ENCODE data around the gene AIFM2.

AIFM2 gene

DNA sequence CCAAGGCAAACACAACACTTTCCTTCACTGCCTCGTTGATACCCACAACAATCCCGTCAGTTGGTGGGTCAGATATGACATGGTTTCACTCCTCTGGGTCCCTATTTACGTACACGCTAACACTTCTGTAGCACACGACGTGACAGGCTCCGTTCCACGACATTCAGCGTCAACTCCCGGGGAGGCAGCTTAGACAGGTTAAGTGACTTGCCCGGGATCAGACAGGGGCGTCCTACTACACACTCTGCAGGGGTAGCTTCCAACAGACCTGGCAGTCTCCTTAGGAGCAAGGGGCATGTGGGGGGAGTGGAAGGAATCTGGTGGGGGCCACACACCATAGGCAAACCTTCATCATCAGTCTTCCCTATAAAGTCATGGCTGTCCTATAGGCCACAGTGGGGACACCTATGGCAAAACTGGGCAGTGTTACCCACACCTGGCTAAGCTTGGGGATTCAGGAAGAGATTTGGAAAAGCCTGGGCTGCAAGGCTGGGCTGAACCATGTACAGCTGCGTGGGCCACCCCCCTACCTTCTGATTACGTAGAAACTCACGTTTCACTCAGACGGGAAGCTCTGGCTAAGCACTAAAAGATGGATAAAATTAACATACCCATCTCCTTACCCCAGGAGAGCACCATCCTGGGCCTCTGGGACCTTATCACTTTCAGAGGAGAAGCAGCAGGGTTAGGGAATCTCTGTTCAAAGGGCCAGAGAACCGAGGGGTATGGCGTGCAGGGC, 11.9 kb upstream of the AIFM2 start:
- Histone ChIP-seq H3K4me2 (ENCODE audit: low read depth, low read length) (peak overlapping the region; percentile 90), H3K9me3 (replicated peaks; ENCODE audit: insufficient read depth, low read length) (no peaks in the 10 kb centered on the region), H4K20me1 (ENCODE audit: insufficient read depth, low read length) (no peaks in the 10 kb centered on the region), H3K4me1 (ENCODE audit: low read length) (peaks cover 6% of the 10 kb centered on the region; the same call in 1 of the 2 replicates), H3K9ac (ENCODE audit: low read length) (no peak overlapping the region; the same call in 1 of the 2 replicates), H3F3A (ENCODE audit: insufficient read depth, low read length) (peaks cover 17% of the 10 kb centered on the region), H3K27me3 (replicated peaks; ENCODE audit: insufficient read depth, low read length) (no peaks in the 10 kb centered on the region), H3K4me3 (ENCODE audit: low read length) (no peak overlapping the region), H3K79me2 (ENCODE audit: low read length) (peaks cover 14% of the 10 kb centered on the region), H3K9me2 (replicated peaks; ENCODE audit: insufficient read depth, low read length) (no peaks in the 10 kb centered on the region), H3K36me3 (replicated peaks; ENCODE audit: insufficient read depth, low read length) (no peaks in the 10 kb centered on the region), H3K27ac (ENCODE audit: low read length) (no peak overlapping the region), H2AFZ (ENCODE audit: low read length) (no peak overlapping the region)
- TF ChIP-seq, protein P1, sequence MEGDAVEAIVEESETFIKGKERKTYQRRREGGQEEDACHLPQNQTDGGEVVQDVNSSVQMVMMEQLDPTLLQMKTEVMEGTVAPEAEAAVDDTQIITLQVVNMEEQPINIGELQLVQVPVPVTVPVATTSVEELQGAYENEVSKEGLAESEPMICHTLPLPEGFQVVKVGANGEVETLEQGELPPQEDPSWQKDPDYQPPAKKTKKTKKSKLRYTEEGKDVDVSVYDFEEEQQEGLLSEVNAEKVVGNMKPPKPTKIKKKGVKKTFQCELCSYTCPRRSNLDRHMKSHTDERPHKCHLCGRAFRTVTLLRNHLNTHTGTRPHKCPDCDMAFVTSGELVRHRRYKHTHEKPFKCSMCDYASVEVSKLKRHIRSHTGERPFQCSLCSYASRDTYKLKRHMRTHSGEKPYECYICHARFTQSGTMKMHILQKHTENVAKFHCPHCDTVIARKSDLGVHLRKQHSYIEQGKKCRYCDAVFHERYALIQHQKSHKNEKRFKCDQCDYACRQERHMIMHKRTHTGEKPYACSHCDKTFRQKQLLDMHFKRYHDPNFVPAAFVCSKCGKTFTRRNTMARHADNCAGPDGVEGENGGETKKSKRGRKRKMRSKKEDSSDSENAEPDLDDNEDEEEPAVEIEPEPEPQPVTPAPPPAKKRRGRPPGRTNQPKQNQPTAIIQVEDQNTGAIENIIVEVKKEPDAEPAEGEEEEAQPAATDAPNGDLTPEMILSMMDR (IDR thresholded peaks at IDR 0.05; ENCODE audit: low read length): no peak
- TF ChIP-seq EZH2 (optimal IDR thresholded peaks at IDR 0.05; ENCODE audit: low read depth, low read length) (no peak), EZH2phosphoT487 (IDR thresholded peaks at IDR 0.05; ENCODE audit: low read length) (no peak)
- DNase-seq: no peak

- H4K20me1 ChIP-seq (ENCODE audit: insufficient read depth, low read length): no peaks in the 10 kb centered on the region
- no peak for DNase-seq
These were observed 9.9 kb upstream of the AIFM2 start for GRCh38 chr10:70142555-70142954.

GRCh38 chr10:70140297-70140696, 7.7 kb upstream of the AIFM2 start:
- H3K79me2 ChIP-seq (ENCODE audit: low read length): peaks cover 13% of the 10 kb centered on the region
- H3K9me3 ChIP-seq (replicated peaks; ENCODE audit: insufficient read depth, low read length): no peaks in the 10 kb centered on the region
- H3K9ac ChIP-seq (ENCODE audit: low read length): no peak overlapping the region
- H3K27me3 ChIP-seq (replicated peaks; ENCODE audit: insufficient read depth, low read length): no peaks in the 10 kb centered on the region
- H4K20me1 ChIP-seq (ENCODE audit: insufficient read depth, low read length): no peaks in the 10 kb centered on the region
- no peaks in the 10 kb centered on the region for H3F3A ChIP-seq (ENCODE audit: insufficient read depth, low read length)
- H3K27ac ChIP-seq (ENCODE audit: low read length): no peak overlapping the region
- H3K4me2 ChIP-seq (ENCODE audit: low read depth, low read length): no peak overlapping the region
- H2AFZ ChIP-seq (ENCODE audit: low read length): no peak overlapping the region
- no peak overlapping the region for H3K4me3 ChIP-seq (ENCODE audit: low read length)
- peaks cover 6% of the 10 kb centered on the region; the same call in 1 of the 2 replicates for H3K4me1 ChIP-seq (ENCODE audit: low read length)
- no peaks in the 10 kb centered on the region for H3K9me2 ChIP-seq (replicated peaks; ENCODE audit: insufficient read depth, low read length)
- no peaks in the 10 kb centered on the region for H3K36me3 ChIP-seq (replicated peaks; ENCODE audit: insufficient read depth, low read length)
- DNase-seq: no peak
- TF ChIP-seq, protein P1 (IDR thresholded peaks at IDR 0.05; ENCODE audit: low read length): no peak
- no peak for TF ChIP-seq EZH2phosphoT487 (IDR thresholded peaks at IDR 0.05; ENCODE audit: low read length)
- TF ChIP-seq EZH2 (optimal IDR thresholded peaks at IDR 0.05; ENCODE audit: low read depth, low read length): no peak

More at GRCh38 chr10:70142555-70142954, 9.9 kb upstream of the AIFM2 start:
- Histone ChIP-seq H3K36me3 (replicated peaks; ENCODE audit: insufficient read depth, low read length) (no peaks in the 10 kb centered on the region), H3K27me3 (replicated peaks; ENCODE audit: insufficient read depth, low read length) (no peaks in the 10 kb centered on the region), H3K4me3 (ENCODE audit: low read length) (no peak overlapping the region), H3K9ac (ENCODE audit: low read length) (no peak overlapping the region), H3K9me3 (replicated peaks; ENCODE audit: insufficient read depth, low read length) (no peaks in the 10 kb centered on the region), H3K9me2 (replicated peaks; ENCODE audit: insufficient read depth, low read length) (no peaks in the 10 kb centered on the region), H3F3A (ENCODE audit: insufficient read depth, low read length) (peaks cover 13% of the 10 kb centered on the region), H3K79me2 (ENCODE audit: low read length) (peaks cover 14% of the 10 kb centered on the region), H3K4me2 (ENCODE audit: low read depth, low read length) (no peak overlapping the region), H2AFZ (ENCODE audit: low read length) (no peak overlapping the region), H3K27ac (ENCODE audit: low read length) (no peak overlapping the region), H3K4me1 (ENCODE audit: low read length) (peaks cover 6% of the 10 kb centered on the region; the same call in 1 of the 2 replicates)
- no peak for TF ChIP-seq EZH2 (optimal IDR thresholded peaks at IDR 0.05; ENCODE audit: low read depth, low read length)
- TF ChIP-seq, protein P1 (IDR thresholded peaks at IDR 0.05; ENCODE audit: low read length): no peak
- no peak for TF ChIP-seq EZH2phosphoT487 (IDR thresholded peaks at IDR 0.05; ENCODE audit: low read length)
